Activated CD4-positive, alpha-beta T cell treated with anti-CD3 and anti-CD28 coated beads, Interleukin-2, Interleukin-6, amounts not matched to agents 100 ng/mL and 50 ng/mL, durations not matched to agents 16 hours and 8 hours (primary cell): ENCODE measurements around the gene BLM.
"Not testable (repeated sequence)": the region's sequence is repeated elsewhere in the genome, so short reads cannot be mapped to it uniquely, and the experiment has no call there.

Experiments
- DNase-seq: peaks from one replicate; pipeline ENCODE4 v3.0.0-alpha.2; 2020

BLM gene

DNA sequence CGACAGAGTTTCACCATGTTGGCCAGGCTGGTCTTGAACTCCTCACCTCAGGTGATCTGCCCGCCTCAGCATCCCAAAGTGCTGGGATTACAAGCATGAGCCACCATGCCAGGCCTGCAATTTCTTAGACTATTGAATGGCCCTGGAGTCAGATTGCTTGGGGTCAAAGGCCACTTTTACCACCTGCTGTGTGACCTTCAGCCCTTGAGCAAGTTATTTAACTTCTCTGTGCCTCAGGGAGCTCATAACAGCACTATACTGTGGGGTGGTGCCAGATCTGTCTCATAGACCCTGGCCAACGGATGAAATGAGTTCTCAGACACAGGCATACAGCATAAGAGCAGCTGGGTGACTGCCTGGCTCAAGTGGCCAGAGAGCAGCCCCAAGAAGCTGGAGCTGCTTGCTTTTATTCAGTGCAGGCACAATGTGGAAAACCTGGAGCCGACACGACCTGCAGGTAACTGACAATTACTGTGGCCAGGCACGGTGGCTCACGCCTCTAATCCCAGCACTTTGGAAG lies 106.4 kb downstream of the BLM start:
- DNase-seq, result no peak

DNA sequence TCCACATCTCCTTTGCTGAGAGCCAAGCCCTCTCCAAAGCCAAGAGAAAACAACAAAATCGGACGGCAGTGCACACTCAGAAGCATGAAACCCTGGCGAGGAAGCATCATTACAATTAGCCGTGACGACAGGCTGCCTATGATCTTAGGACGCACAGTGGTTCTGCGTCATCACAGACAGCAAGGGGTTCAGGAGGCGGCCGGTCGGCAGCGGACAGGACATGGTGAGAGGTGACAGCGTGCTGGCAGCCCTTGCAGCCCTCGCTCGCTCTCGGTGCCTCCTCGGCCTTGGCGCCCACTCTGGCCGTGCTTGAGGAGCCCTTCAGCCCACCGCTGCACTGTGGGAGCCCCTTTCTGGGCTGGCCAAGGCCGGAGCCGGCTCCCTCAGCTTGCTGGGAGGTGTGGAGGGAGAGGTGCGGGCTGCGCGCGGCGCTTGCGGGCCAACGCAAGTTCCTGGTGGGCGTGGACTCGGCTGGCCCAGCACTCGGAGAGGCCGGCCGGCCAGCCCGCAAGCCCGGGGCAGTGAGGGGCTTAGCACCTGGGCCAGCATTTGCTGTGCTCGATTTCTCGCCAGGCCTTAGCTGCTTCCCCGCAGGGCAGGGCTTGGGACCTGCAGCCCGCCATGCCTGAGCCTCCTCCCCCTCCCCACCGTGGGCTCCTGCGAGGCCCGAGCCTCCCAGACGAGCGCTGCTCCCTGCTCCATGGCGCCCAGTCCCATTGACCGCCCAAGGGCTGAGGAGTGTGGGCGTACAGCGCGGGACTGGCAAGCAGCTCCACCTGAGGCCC lies 108.2 kb downstream of the BLM start:
- DNase-seq, result not testable (repeated sequence)

GRCh38 chr15:90826206-90826885 lies 109.2 kb downstream of the BLM start:
- not testable (repeated sequence) for DNase-seq

DNA sequence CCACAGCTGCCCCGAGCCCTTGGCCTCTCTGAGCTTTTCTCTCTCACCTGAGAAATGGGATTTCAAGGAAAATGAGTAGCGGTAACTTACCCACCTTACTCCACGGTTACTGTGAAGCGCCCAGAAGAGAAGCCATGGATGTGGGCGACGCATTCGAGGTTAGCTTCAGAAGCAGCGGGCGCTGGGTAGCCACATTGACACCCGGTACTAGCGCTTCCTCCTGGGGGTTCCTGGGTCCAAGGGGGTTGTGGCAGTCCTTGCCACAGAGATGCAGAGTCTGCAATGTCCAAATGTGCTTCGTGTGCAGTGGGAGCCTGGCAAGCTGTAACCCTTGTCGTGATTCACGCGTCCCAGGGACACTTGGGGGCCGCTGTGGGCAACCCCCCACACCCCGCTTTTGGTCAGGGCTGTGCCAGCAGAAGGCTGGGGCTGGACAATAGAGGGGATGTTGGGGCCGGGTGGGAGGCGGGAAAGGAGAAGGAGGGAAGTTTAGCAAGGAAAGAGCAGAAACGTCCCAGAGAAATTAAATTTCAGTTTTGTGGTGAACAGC lies 109.8 kb downstream of the BLM start:
- DNase-seq, result no peak

- no peak for DNase-seq
These were observed 111.0 kb downstream of the BLM start for GRCh38 chr15:90828111-90828510.

- DNase-seq, result no peak
These were observed 112.0 kb downstream of the BLM start for GRCh38 chr15:90829126-90829525.

GRCh38 chr15:90829942-90830440 lies 112.8 kb downstream of the BLM start:
- peak; percentile 93 for DNase-seq

GRCh38 chr15:90834626-90835025 lies 117.5 kb downstream of the BLM start:
- no peak for DNase-seq

DNA sequence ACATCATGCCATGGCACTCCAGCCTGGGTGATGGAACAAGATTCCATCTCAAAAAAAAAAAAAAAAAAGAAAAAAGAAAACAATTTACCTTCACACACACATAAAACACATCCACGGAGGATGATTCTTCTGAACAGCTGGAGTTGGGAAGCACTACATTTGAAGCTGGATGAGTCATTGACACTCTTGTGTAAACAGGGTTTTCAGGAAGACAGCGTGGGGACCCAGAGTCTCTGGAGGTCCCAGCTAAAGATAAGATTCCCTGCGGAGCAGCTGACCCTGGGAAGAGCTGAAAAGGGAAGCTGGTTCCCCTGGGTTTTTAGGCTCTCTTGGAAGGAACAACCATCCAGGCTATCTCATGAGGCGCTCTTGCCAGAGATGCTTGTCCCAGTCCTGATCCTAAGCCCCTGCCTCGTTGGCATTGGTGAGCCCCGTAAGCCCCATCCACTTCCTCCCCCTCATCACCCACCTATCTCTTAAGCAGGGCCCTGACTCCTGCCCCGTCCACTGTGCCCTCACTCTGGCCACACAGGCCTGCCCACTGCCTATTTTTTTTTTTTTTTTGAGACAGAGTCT lies 119.2 kb downstream of the BLM start:
- no peak for DNase-seq

DNA sequence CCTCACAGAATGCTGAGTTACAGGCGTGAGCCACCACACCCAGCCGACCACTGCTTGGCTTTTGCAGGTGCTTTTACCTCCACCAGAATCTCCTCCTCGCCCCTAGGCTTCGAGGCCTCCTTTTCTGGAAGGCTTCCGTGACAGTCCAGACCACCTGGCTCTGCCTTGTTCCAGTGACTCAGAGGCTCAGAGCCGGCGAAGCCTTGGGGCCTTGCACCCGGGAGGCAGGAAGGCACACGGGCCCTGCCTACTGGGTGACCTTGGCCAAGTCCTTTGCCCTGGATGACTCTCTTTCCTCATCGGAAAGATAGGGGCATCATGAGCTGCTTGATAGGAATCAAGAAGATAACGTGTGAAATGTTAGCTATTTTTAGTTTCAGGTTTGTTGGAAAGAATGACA lies 119.9 kb downstream of the BLM start:
- peak; percentile 77 for DNase-seq

DNA sequence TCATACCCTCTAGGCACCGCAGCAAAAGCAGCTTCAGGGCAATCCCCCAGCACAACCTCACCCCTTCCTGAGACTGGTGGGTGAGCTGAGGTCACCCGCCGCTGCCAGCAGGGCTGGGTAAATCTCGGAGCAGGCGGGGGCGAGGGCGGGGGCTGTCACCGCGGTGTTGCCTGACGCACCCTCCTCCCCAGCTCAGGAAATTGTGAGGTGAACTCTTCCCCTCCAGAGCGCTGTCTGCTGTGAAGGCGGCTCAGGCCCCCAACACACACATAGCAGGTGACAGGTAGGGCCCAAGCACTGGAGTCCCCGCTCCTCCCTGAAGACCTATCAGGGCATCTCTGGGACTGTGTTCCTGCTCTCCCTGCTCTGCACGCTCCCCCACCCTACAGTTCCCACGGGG lies 121.0 kb downstream of the BLM start:
- peak; percentile 91 for DNase-seq

- no peak for DNase-seq
These were observed 121.4 kb downstream of the BLM start for GRCh38 chr15:90838544-90838943.

DNA sequence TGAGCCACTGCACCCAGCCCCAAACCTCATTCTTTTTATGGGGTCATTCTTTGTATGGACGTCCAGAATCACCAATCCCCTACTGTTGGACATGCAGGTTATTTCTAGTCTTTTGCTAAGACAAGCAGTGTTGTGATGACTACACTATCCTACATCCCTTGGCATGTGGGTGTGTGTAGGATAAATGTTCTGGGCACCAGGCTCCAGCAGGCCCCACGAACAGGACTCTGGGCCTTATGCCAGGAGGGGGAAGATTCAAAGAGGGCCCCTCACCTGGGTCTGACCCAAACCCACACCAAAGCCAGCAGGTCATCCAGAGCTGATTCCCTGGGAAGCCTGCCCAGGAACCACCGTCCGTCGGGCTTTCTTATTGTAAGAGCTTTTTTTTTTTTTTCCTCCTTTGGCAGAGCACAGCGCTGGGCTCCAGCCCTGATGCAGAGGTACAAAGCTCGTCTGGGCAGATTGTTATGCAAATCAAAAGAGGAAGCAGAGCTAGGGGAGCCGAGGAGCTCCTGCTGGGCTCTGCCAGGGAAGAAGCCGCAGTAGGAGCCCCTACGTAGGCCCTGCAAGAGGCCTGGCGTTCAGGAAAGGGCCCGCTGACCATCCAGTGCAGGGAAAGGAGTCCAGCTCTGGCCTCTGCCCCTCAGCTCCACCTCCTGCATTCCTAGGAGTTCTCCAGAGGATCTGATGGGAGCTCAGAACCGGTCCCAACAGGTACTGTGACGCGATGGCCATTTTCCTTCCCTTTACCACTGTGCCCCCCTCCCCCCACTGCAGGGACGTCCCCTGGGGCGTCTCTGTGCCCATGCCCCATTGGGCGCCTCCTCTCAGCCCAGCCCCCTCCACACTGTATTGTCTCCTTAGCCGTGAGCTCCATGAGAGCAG lies 122.3 kb downstream of the BLM start:
- no peak for DNase-seq

DNA sequence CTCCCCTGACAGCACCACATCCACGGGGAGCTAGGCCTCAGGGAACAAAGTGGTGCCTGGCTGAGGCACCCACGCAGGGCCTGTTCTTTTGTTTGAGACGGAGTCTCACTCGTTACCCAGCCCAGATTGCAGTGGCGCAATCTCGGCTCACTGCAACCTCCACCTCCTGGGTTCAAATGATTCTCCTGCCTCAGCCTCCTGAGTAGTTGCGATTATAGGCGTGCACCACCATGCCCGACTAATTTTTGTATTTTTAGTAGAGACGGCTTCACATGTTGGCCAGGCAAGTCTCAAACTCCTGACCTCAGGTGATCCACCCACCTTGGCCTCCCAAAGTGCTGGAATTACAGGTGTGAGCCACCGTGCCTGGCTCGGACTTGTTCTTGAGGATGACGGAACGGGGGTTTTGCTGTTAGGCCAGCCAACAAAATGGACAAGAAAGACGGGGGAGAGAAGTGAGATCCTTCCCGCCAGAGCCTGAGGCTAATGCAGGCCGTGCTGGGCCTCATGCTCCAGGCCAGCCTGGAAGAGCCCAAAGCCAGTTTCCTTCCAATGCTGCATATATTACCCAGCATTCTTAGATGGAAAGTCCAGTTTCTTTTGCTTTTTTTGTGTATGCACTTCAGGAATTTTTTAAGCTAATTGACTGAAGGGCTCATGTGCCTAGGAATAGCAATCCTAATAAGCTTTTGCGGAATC lies 123.2 kb downstream of the BLM start:
- no peak for DNase-seq

- no peak for DNase-seq
These were observed 123.8 kb downstream of the BLM start for GRCh38 chr15:90840954-90841353.

DNA sequence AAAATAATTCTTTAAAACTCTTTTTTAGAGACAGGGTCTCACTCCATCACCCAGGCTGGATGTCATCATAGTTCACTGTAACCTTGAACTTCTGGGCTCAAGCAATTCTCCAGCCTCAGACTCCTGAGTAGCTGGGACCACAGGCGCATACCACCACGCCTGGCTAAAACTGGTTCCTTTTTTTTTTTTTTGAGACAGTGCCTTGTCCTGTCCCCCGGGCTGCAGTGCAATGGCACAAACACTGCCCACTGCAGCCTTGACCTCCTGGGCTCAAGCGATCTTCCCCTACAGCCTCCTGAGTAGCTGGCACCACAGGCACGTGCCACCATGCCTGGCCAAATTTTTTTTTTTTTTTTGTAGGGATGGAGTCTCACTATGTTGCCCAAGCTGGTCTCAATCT lies 127.5 kb downstream of the BLM start:
- no peak for DNase-seq

- peak; percentile 86 for DNase-seq
These were observed 128.2 kb downstream of the BLM start for GRCh38 chr15:90845201-90845949.

GRCh38 chr15:90849424-90849823 lies 132.3 kb downstream of the BLM start:
- not testable (repeated sequence) for DNase-seq

GRCh38 chr15:90851114-90851513 lies 134.0 kb downstream of the BLM start:
- DNase-seq, result peak; percentile 74

GRCh38 chr15:90851940-90852339 lies 134.8 kb downstream of the BLM start:
- DNase-seq, result peak; percentile 63

DNA sequence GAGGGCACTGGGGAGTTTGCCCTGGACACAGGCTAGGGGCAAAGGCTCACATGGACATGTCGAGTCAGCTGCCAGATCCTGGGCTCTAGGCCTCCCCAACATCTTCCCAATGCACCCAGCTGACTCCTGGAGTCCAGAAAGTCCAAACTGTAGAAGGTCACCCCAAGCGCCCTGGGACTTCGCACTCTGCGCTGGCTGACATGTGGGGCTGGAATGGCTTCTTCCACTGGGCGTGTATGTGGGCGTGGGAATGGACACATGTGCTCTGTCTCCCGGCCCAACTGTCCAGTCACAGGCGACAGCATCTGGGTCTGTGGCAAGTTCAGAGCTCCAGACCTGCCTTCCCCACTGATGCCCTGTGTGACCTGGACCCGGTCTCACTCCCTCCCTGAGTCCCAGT lies 138.0 kb downstream of the BLM start:
- no peak for DNase-seq
